GM21367 (cell line): Measurements from ENCODE around the gene ADCY2.
A peak's percentile ranks its signal among the peaks of the same experiment; 100 is the strongest.

Experiments
- ATAC-seq: cut with Tn5 transposase; IDR thresholded peaks from one replicate; pipeline ENCODE4 v1.9.1; 2021; ENCODE audit not compliant: unreplicated experiment

ADCY2 gene

DNA sequence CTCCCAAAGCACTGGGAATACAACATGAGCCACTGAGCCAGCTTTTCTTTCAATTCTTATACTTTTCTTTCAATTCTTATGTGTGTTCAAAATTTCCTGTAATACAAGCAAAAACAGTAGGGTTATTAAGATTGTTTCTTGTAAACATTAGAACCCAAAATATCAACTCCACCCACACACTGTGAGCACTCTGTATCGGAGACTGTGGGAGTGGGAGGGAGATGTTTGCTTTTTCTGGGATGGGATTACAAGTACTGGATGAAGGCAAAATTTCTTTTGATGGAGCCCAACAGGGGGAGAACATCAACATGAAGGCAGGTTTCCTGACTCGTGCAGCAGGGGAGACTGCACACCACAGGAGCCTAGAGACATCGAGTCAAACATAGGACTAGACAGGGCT is 459.7 kb downstream of the ADCY2 start:
- ATAC-seq = no peak

DNA sequence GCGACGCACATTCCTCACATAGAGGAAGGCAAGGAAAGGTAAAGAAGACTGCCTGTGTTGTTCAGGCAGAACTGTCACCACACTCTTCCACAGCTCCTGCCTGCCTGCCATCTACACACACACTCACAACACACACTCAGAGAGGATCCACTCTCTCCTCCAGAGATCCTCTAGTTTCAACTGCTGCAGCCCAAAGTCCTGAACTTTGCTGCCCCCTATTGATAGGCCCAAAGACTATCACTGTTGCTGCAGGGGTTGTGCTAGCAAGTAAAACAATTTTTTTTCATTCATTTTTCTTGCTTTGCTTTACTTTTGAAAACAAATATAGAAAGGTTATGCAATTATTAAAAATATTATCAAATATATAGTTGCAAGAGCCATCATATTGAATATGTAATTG is 460.9 kb downstream of the ADCY2 start:
- no peak for ATAC-seq

DNA sequence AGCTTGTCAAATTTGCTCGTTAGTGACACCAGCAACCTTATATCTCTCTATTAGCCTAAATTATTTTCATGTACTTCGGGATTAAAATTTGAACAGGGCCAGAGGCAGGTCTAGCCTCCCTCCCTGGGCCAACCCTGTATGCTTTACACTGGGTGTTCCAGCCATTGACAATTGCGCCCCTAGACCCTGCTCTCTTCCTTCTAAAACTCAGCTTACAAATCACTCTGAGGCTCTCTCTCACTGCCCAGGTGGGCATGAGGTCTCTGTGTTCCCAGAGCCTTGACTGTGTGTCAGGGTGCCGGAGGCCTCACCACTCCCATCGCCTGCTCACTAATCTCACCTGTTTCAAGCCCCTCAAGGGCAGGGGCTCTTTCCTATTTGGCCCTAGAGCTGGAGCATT is 461.4 kb downstream of the ADCY2 start:
- ATAC-seq = no peak

DNA sequence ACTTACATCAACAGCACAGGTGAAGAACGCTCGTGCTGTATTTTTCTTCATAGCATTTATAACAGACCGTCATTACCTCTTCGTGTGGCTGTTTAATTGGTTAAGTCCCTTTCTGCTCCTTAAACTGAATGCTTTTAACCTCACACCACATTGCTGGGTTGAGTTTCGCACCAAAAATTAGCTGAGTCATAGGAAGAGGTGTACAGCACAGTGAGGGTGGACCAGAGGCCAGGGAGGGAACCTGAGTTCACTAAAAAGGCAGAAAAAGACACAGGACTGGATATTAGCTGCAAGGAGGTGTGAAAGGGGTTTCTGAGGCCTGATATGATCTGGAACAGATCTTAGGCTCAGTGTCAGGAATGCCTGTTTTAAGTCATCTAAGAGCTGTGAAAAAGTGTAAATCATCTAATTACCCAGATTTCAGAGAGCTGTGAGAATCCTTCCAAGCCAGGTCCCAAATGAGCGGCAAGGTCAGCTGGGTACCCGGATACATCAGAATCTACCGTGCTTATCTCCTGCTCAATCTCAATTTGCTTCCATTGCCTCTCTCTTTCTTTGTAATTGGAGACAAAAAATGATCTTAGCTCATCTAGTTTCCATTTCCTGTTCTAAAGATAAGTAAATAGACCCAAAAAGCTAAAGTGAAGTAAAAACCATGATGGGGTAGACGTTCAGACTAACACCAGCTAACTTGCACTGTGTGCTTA is 462.1 kb downstream of the ADCY2 start:
- no peak for ATAC-seq

DNA sequence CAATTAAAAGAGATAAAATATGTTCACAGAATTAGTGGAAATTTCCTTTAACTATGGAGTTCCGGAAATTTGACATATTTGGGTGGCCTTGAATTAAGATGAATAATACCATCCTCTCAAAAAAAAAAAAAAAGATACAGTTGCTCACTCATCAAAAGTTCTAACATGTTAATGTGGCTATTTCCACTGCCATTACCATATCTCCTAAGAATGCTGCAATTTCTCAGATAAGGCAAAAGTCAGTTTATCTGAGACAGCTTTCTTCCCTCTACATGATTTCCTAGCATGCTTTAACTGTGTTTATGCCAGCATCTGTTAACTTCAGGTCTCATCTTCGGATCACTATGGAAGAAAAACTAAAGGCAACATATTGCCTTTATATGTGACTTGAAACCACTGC is 470.3 kb downstream of the ADCY2 start:
- ATAC-seq = no peak

DNA sequence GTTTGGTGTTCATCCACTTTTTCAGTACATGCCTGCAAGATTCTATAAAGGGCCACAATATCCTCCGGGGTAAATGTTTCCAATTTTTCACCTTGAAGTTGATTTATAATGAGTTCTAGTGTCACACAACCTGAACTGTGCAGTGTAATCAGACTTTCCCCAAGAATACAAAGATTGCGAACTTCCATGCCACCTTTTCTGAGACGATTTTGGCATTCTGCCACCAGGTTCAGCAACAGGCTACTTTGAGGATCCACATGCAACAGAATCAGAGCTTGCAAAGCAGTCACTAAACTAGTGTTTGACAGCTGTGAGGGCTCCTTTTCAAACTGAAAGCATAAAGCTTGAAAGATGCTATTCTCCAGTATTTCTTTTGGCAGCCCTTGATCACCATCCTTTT is 471.3 kb downstream of the ADCY2 start:
- no peak for ATAC-seq

DNA sequence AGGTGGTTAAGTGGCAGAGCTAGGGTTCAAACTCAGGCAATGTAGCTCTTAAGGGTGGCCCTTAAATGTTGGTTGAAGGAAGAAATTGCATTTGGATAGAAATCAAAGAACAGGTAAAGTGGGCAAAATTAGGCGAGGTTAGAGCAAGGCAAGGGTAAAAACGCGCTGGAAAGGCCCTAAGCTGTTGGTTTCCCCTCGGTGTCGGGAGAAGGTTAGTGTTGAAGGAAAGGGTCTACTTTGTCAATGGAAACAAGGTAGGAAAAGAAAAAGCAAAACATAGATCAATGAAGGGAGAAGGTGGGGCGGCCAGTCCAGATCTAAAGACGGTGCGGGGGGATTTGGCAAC is 472.5 kb downstream of the ADCY2 start:
- ATAC-seq = no peak

DNA sequence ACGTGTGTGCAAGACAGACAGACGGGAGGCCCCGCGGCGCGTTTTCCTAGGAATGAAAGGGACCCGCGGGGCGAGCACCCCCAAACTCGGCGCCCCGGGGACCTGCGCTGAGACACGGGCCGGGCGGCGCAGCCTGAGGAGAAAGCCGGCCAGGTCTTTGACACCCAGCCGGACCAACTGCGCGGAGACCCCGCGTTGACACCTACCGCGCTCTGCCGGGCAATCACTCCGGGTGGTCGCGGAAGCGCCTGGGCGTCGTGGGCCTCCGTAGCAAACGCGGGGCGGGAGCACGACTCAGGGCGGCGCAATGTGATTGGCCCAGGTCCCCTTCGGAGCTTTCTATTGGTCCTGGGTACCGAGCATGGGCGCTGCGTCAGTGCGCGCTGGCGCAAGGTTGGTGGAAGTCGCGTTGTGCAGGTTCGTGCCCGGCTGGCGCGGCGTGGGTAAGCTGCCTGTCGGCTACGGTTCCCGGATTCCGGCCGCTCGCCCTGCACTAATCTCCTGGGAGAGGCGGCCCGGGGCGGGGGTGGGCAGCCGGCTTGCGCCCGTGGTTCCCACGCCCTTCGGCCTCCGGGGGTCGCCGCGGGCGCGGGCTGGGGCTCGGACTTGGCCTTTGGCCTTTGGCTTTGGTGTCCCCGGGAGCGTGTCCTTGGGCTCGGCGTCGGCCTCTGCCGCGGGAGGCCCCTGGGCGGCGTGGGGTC is 473.0 kb downstream of the ADCY2 start, which contains the start of the genes FASTKD3 and MTRR:
TSS of gene FASTKD3 (minus strand) at position 259 of the 701 bp plus-strand sequence. CDS start 948 bp downstream, outside the sequence.
TSS of gene MTRR (plus strand) at position 376 of the 701 bp plus-strand sequence. CDS start 1,647 bp downstream, outside the sequence.
- ATAC-seq = peak; percentile 97

DNA sequence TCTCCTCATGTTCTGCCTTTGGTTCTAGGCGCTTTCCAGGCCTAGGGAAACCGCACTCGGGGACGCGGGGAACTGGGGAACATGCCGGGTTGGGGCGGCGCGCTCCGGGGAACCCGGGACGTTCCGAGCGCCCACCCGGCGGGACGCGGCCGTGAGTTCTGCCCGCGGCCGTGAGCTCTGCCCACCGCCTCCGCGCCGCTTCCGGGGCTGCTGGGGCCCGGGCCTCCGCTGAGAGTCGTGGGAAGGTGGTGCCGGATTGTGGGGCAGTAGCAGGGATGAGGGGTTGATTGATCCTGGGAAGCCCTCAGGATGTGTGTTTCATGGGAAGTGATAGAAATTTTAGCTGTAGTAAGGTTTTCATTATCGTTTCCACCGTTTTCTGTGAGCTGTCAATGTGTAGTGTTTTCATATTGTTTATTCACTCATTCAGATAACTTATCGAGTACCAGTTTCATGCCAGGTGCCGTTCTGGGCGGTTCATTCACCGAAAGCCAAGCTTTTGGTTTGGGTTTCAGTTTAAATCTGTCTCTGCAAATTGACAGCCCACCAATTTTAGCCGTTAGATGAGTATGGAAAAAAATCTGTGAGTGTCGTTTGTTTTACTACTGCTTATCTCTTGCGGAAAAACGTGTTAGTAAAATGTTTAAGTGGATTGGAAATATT is 473.7 kb downstream of the ADCY2 start:
- peak; percentile 22 for ATAC-seq

DNA sequence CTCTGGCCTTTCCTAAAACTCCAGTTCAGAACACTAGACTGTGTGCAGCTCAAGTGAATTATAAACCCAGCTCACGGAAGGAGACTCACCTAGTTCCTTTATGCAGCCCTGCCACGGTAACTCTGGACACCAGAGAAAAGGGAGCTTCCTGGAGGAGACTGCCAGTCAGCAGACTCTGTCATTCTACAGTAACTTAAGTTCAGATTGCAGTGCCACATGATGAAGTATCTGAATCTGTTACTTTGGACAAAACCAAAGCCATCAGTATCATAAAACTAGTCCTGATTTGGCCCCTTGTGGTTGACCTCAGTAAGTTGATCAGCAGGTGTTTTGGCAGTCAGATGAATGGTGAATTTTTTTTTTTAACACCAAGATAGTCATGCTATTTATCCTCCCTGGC is 475.7 kb downstream of the ADCY2 start:
- ATAC-seq = peak; percentile 17

DNA sequence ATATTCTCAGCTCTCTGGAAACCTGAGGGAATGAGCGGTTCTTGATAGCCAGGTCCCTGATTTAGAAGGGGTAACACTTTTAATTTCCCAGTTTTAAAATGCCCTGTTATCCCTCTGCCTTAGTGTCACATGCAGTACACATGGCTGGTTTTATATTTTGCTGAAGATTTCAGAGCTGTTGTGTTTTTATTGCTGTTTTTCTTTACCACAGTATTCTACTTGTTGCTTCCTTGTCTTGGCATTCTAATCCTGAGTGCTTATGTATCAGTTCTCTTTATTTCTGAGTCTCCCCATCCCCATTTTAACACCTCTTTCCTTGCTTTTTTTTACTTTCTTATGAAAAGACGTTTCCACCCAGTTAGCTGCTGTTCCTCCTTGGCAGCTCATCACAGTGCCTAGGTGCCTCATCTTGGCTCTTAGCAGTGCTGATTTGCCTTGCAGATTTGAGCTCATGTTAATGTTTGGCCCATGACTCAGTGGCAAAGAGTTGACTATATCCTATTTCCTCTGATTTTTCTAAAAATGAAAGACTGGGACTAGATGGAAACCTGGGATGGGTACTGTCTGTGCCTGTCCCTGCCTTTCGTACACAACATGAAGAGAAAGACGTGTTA is 476.7 kb downstream of the ADCY2 start:
- ATAC-seq = no peak

DNA sequence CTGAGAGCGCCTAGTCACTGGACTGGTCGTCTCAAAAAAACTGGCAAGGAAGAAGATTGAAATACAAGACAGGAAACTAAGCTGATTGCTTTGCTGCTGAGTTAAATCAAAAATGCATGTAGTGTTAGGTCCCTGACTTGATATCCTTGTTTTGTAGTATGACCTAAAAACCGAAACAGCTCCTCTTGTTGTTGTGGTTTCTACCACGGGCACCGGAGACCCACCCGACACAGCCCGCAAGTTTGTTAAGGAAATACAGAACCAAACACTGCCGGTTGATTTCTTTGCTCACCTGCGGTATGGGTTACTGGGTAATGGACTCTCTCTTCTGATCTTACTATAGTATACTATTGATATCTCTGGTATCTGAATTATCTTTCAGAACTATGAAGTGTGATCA is 477.3 kb downstream of the ADCY2 start:
- no peak for ATAC-seq

DNA sequence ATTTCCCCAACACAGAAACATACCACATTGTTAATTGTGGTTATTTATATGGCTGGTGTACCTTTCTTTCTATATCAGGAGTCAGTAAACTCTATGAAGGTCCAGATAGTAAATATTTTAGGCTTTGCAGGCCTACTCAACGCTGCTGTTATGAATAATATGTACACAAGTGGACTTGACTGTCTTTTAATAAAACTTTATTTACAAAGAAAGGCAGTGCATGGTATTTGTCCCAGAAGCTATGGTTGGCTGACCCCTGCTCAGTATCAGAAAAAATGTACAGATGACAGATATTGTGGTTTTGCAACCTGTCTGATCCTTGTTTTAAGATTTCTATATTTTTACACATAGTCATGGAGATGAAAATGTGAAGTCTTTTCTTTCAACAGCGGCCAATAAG is 478.7 kb downstream of the ADCY2 start:
- no peak for ATAC-seq

DNA sequence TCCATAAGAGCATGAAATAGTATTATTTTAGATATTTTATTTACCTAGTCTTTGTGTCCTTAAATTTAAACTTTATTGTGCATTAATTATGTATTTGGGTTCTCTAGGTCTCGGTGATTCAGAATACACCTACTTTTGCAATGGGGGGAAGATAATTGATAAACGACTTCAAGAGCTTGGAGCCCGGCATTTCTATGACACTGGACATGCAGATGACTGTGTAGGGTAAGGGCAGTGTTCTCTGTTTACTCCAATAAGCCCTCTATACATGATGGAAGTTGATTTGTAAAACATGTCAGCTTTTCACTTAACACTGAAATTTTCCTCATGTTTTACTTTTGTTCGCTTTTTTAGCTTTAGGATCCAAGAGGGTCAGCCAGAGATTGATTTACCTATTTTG is 479.2 kb downstream of the ADCY2 start:
- ATAC-seq = no peak

DNA sequence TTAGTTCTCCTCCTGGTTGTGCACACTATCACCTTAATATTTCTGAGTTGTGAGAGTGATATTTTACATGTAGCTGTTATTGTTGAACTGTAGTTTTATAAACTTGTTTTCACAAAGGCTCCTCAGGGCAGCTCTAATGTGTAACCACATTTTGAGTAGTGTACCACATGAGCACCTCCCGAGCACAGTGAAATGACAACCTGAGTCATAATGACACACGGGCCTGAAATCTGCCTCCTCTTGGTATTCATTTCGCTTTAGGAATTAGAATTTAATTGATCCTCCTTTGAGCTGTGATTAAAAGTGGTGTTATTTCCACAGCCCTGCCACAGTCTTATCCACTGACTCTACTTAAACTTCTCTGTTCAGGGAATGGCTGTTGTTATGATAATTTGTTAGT is 480.9 kb downstream of the ADCY2 start:
- peak; percentile 31 for ATAC-seq

DNA sequence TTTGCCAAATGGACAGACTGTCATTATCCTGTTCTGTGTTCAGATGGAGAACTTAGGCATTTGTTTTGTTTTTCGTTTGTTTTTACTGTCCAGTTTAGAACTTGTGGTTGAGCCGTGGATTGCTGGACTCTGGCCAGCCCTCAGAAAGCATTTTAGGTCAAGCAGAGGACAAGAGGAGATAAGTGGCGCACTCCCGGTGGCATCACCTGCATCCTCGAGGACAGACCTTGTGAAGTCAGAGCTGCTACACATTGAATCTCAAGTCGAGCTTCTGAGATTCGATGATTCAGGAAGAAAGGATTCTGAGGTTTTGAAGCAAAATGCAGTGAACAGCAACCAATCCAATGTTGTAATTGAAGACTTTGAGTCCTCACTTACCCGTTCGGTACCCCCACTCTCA is 481.9 kb downstream of the ADCY2 start:
- no peak for ATAC-seq

DNA sequence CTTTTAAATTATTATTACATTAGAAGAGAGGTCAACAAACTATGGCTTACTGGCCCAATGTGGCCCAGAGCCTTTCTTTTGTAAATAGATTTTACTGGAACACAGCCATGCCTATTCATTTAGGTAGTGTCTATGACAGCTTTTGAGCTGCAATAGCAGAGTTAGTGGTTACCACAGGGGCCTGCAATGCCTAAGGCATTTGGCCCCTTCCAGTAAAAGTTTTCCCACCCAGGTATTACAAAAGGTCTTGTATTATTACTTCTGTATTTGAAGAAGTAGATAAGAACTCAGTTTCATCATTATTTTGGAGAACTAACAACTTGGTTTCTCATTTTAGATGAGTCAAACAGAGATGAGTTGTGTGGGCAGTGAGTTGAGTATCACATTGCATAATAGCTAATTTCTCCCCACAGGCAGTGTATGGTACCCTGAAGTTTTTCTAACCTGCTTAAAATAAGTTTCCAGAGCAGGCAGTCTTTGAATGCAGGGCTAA is 482.5 kb downstream of the ADCY2 start:
- ATAC-seq = peak; percentile 97
